Measurements from ENCODE around the gene LTV1. TPM values are rescaled to one million over a fixed set of nuclear protein-coding genes. Genes with fewer than 3 reads are reported as not detected.

Gene LTV1
- total RNA-seq, result 10 to 100 TPM; 13.4 to 34.1 (median 14.0) TPM

GRCh38 chr6:143842902-143843676 lies at the start of gene LTV1:
TSS of gene LTV1 (plus strand) at chr6:143843338. CDS start at chr6:143843478, 140 bp downstream.
- no peak for TF ChIP-seq CTCF (IDR thresholded peaks at IDR 0.05; ENCODE audit: low read depth)

GRCh38 chr6:143802833-143803565 lies 40.1 kb upstream of the LTV1 start:
- no peak for TF ChIP-seq CTCF (IDR thresholded peaks at IDR 0.05; ENCODE audit: low read depth)

- no peak for TF ChIP-seq CTCF (IDR thresholded peaks at IDR 0.05; ENCODE audit: low read depth)
Observed at GRCh38 chr6:143803769-143804568, 39.2 kb upstream of the LTV1 start.

- TF ChIP-seq CTCF (IDR thresholded peaks at IDR 0.05; ENCODE audit: low read depth), result no peak
Observed at GRCh38 chr6:143804835-143805239, 38.3 kb upstream of the LTV1 start.

GRCh38 chr6:143806282-143807102 lies 36.6 kb upstream of the LTV1 start:
- TF ChIP-seq CTCF (IDR thresholded peaks at IDR 0.05; ENCODE audit: low read depth), result no peak

GRCh38 chr6:143807103-143807772 lies 35.9 kb upstream of the LTV1 start:
- TF ChIP-seq CTCF (IDR thresholded peaks at IDR 0.05; ENCODE audit: low read depth), result no peak

Data from subcutaneous adipose tissue (tissue), 4 donors.